SU-DHL-6 (cell line): ENCODE data around the gene ATE1.

Source experiments
- H2AFZ ChIP-seq: fragments of 200-600 bp; sonication (generic); 2 replicates; pipeline ENCODE4 v1.6.1; 2014; ENCODE audit warnings: low read depth, mild to moderate bottlenecking, moderate library complexity, mixed read lengths, antibody characterized with exemption, low read length; ENCODE audit not compliant: severe bottlenecking
- H3F3A ChIP-seq: fragments of 200-600 bp; shearing (Covaris generic); 2 replicates; pipeline ENCODE4 v1.6.0; 2016; ENCODE audit warnings: antibody characterized with exemption, mild to moderate bottlenecking; ENCODE audit not compliant: insufficient read depth
- H3K27ac ChIP-seq: fragments of 200-600 bp; sonication (generic); 2 replicates; pipeline ENCODE4 v1.5.1; 2016; ENCODE audit warnings: low read depth, mild to moderate bottlenecking, low read length, moderate library complexity, mixed read lengths
- H3K27me3 ChIP-seq: fragments of 200-600 bp; sonication (generic), shearing (Covaris generic); 2 replicates; pipeline ENCODE4 v1.6.0; 2014; ENCODE audit warnings: mild to moderate bottlenecking, low read length
- H3K36me3 ChIP-seq: fragments of 200-600 bp; sonication (generic); 2 replicates; pipeline ENCODE4 v1.6.1; 2014; ENCODE audit warnings: mild to moderate bottlenecking, low read length, mixed read lengths
- H3K4me2 ChIP-seq: fragments of 300-600, 200-600 bp; shearing (Covaris generic), sonication (generic); 2 replicates; pipeline ENCODE4 v1.6.0; 2014; ENCODE audit warnings: low read length, low read depth, mild to moderate bottlenecking; ENCODE audit not compliant: poor library complexity, severe bottlenecking
- H3K4me3 ChIP-seq: fragments of 200-600 bp; sonication (generic); 2 replicates; pipeline ENCODE4 v1.5.1; 2014; ENCODE audit warnings: antibody characterized with exemption, low read length, mild to moderate bottlenecking, mixed read lengths; ENCODE audit not compliant: insufficient read depth, poor library complexity, severe bottlenecking
- H3K79me2 ChIP-seq: fragments of 200-600 bp; sonication (generic); 2 replicates; pipeline ENCODE4 v1.6.1; 2014; ENCODE audit warnings: mild to moderate bottlenecking, low read length, moderate library complexity; ENCODE audit not compliant: insufficient read depth
- H3K9ac ChIP-seq: fragments of 200-600 bp; sonication (generic); 2 replicates; pipeline ENCODE4 v1.7.0; 2014; ENCODE audit warnings: mild to moderate bottlenecking, low read length
- H3K9me2 ChIP-seq: fragments of 200-600 bp; sonication (generic); replicated peaks from 2 replicates; pipeline ENCODE4 v1.6.1; 2014; ENCODE audit warnings: low read length; ENCODE audit not compliant: insufficient read depth
- H3K9me3 ChIP-seq: fragments of 200-600 bp; sonication (generic); 2 replicates; pipeline ENCODE4 v1.6.1; 2014; ENCODE audit warnings: low read length, mixed read lengths; ENCODE audit not compliant: insufficient read depth
- H4K20me1 ChIP-seq: fragments of 200-600 bp; sonication (generic); 2 replicates; pipeline ENCODE4 v1.6.1; 2014; ENCODE audit warnings: low read depth, mild to moderate bottlenecking, antibody characterized with exemption, low read length, moderate library complexity, mixed read lengths
- EZH2phosphoT487 ChIP-seq: fragments of 200-600 bp; sonication (generic), shearing (Covaris generic); conservative IDR thresholded peaks from 2 replicates; pipeline ENCODE4 v1.6.1; 2018; ENCODE audit warnings: mild to moderate bottlenecking, antibody characterized with exemption, low read length, moderate library complexity, mixed read lengths
- TF ChIP-seq, protein P1 (sequence below): fragments of 200-600 bp; sonication (generic); IDR thresholded peaks from one replicate; pipeline ENCODE4 v1.5.1; 2017; ENCODE audit warnings: antibody characterized with exemption, mild to moderate bottlenecking, low read length, moderate library complexity; ENCODE audit not compliant: insufficient read depth, poor library complexity, severe bottlenecking

The ATE1 gene

GRCh38 chr10:121772884-121773283 lies 154.9 kb downstream of the ATE1 start:
- no peaks in the 10 kb centered on the region for H3K36me3 ChIP-seq
- no peaks in the 10 kb centered on the region for H4K20me1 ChIP-seq
- H2AFZ ChIP-seq, result no peak overlapping the region
- no peak overlapping the region for H3K27ac ChIP-seq
- H3K79me2 ChIP-seq, result no peaks in the 10 kb centered on the region
- no peak overlapping the region for H3K9ac ChIP-seq
- no peak overlapping the region for H3K4me3 ChIP-seq
- no peaks in the 10 kb centered on the region for H3F3A ChIP-seq
- no peak overlapping the region for H3K4me2 ChIP-seq
- H3K27me3 ChIP-seq, result no peaks in the 10 kb centered on the region
- TF ChIP-seq, protein P1, sequence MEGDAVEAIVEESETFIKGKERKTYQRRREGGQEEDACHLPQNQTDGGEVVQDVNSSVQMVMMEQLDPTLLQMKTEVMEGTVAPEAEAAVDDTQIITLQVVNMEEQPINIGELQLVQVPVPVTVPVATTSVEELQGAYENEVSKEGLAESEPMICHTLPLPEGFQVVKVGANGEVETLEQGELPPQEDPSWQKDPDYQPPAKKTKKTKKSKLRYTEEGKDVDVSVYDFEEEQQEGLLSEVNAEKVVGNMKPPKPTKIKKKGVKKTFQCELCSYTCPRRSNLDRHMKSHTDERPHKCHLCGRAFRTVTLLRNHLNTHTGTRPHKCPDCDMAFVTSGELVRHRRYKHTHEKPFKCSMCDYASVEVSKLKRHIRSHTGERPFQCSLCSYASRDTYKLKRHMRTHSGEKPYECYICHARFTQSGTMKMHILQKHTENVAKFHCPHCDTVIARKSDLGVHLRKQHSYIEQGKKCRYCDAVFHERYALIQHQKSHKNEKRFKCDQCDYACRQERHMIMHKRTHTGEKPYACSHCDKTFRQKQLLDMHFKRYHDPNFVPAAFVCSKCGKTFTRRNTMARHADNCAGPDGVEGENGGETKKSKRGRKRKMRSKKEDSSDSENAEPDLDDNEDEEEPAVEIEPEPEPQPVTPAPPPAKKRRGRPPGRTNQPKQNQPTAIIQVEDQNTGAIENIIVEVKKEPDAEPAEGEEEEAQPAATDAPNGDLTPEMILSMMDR, result no peak
- TF ChIP-seq EZH2phosphoT487, result no peak
- H3K9me3 ChIP-seq, result no peaks in the 10 kb centered on the region
- no peaks in the 10 kb centered on the region for H3K9me2 ChIP-seq

GRCh38 chr10:121772406-121772805 lies 155.4 kb downstream of the ATE1 start:
- H2AFZ ChIP-seq, result no peak overlapping the region
- H3K9ac ChIP-seq, result no peak overlapping the region
- no peaks in the 10 kb centered on the region for H3K9me3 ChIP-seq
- no peaks in the 10 kb centered on the region for H3F3A ChIP-seq
- TF ChIP-seq, protein P1, result no peak
- no peak for TF ChIP-seq EZH2phosphoT487
- no peaks in the 10 kb centered on the region for H4K20me1 ChIP-seq
- no peaks in the 10 kb centered on the region for H3K36me3 ChIP-seq
- H3K4me3 ChIP-seq, result no peak overlapping the region
- H3K79me2 ChIP-seq, result no peaks in the 10 kb centered on the region
- H3K27ac ChIP-seq, result no peak overlapping the region
- H3K9me2 ChIP-seq, result no peaks in the 10 kb centered on the region
- H3K4me2 ChIP-seq, result no peak overlapping the region
- H3K27me3 ChIP-seq, result no peaks in the 10 kb centered on the region

- H3K9me3 ChIP-seq, result no peaks in the 10 kb centered on the region
- H3K27ac ChIP-seq, result no peak overlapping the region
- no peak overlapping the region for H3K9ac ChIP-seq
- H4K20me1 ChIP-seq, result no peaks in the 10 kb centered on the region
- H3K27me3 ChIP-seq, result no peaks in the 10 kb centered on the region
- H3K36me3 ChIP-seq, result no peaks in the 10 kb centered on the region
- H3K4me2 ChIP-seq, result no peak overlapping the region
- H3K9me2 ChIP-seq, result no peaks in the 10 kb centered on the region
- TF ChIP-seq, protein P1, result no peak
- TF ChIP-seq EZH2phosphoT487, result no peak
- no peaks in the 10 kb centered on the region for H3F3A ChIP-seq
- H3K4me3 ChIP-seq, result no peak overlapping the region
- no peak overlapping the region for H2AFZ ChIP-seq
- no peaks in the 10 kb centered on the region for H3K79me2 ChIP-seq
These were observed 155.9 kb downstream of the ATE1 start for GRCh38 chr10:121771966-121772365.

GRCh38 chr10:121766426-121766825 lies 161.4 kb downstream of the ATE1 start:
- no peaks in the 10 kb centered on the region for H3F3A ChIP-seq
- no peaks in the 10 kb centered on the region for H3K79me2 ChIP-seq
- H3K4me3 ChIP-seq, result no peak overlapping the region
- no peak overlapping the region for H2AFZ ChIP-seq
- H3K27ac ChIP-seq, result no peak overlapping the region
- H3K27me3 ChIP-seq, result no peaks in the 10 kb centered on the region
- no peak for TF ChIP-seq EZH2phosphoT487
- TF ChIP-seq, protein P1, result no peak
- H3K9me2 ChIP-seq, result no peaks in the 10 kb centered on the region
- H3K9me3 ChIP-seq, result no peaks in the 10 kb centered on the region
- H3K9ac ChIP-seq, result no peak overlapping the region
- no peaks in the 10 kb centered on the region for H4K20me1 ChIP-seq
- H3K36me3 ChIP-seq, result no peaks in the 10 kb centered on the region
- no peak overlapping the region for H3K4me2 ChIP-seq
